ENCODE results near the gene HDAC9.

Gene HDAC9

GRCh38 chr7:18886832-18887231, 391.3 kb downstream of the HDAC9 start:
- H3K4me3 ChIP-seq (ENCODE audit: low read depth in 1 of 2, low read length in 1 of 2) = no peak overlapping the region
- TF ChIP-seq, protein P1, sequence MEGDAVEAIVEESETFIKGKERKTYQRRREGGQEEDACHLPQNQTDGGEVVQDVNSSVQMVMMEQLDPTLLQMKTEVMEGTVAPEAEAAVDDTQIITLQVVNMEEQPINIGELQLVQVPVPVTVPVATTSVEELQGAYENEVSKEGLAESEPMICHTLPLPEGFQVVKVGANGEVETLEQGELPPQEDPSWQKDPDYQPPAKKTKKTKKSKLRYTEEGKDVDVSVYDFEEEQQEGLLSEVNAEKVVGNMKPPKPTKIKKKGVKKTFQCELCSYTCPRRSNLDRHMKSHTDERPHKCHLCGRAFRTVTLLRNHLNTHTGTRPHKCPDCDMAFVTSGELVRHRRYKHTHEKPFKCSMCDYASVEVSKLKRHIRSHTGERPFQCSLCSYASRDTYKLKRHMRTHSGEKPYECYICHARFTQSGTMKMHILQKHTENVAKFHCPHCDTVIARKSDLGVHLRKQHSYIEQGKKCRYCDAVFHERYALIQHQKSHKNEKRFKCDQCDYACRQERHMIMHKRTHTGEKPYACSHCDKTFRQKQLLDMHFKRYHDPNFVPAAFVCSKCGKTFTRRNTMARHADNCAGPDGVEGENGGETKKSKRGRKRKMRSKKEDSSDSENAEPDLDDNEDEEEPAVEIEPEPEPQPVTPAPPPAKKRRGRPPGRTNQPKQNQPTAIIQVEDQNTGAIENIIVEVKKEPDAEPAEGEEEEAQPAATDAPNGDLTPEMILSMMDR (IDR thresholded peaks at IDR 0.05) = no peak
- H3K9me3 ChIP-seq = no peaks in the 10 kb centered on the region
- H3K36me3 ChIP-seq = no peaks in the 10 kb centered on the region
- H3K4me1 ChIP-seq (ENCODE audit: control insufficient read depth in 1 of 2, insufficient read depth in 1 of 2, low read depth in 1 of 2, low read length in 1 of 2) = no peaks in the 10 kb centered on the region
- H3K27me3 ChIP-seq = no peaks in the 10 kb centered on the region
- H3K27ac ChIP-seq = no peak overlapping the region

DNA sequence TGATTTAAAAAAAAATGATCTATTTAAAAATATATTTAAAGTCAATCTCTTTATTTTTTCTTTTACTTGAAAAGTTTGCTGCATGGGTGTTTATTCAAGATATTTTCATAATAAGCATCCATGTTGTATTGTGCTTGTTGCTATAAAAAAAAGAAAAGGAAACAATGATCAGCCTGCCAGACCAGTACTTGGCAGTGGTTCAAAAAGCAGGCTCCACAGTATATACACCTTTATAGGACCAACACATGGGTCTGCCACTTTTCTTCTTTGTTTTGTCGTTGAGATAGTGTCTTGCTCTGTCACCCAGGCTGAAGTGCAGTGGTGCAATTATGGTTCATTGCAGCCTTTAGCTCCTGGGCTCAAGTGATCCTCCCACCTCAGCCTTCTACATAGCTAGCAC, 393.9 kb downstream of the HDAC9 start:
- H3K4me1 ChIP-seq (ENCODE audit: control insufficient read depth in 1 of 2, insufficient read depth in 1 of 2, low read depth in 1 of 2, low read length in 1 of 2) = no peaks in the 10 kb centered on the region
- H3K9me3 ChIP-seq = no peaks in the 10 kb centered on the region
- no peak overlapping the region for H3K27ac ChIP-seq
- H3K4me3 ChIP-seq (ENCODE audit: low read depth in 1 of 2, low read length in 1 of 2) = no peak overlapping the region
- TF ChIP-seq, protein P1 (IDR thresholded peaks at IDR 0.05) = no peak
- no peaks in the 10 kb centered on the region for H3K36me3 ChIP-seq
- H3K27me3 ChIP-seq = no peaks in the 10 kb centered on the region

DNA sequence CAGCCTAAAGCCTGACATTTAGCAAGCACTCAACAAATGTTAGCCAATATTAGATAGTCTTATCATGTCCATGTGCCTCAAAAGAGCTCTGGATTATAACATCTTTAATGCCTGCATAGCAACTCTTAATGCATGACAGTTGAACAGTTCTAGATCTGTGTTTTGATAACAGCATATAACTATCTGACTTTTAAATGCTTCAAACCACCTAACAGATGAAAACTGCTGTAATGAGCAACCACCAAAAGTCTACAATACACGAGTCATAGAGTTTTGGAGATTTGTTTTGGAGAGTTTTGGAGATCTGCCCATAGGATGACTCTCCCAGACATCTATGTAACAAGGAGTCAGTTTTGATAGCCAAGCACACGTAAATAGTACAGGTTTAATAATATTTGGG, 394.6 kb downstream of the HDAC9 start:
- no peaks in the 10 kb centered on the region for H3K9me3 ChIP-seq
- TF ChIP-seq, protein P1 (IDR thresholded peaks at IDR 0.05) = no peak
- H3K4me1 ChIP-seq (ENCODE audit: control insufficient read depth in 1 of 2, insufficient read depth in 1 of 2, low read depth in 1 of 2, low read length in 1 of 2) = no peaks in the 10 kb centered on the region
- no peak overlapping the region for H3K27ac ChIP-seq
- H3K36me3 ChIP-seq = no peaks in the 10 kb centered on the region
- no peak overlapping the region for H3K4me3 ChIP-seq (ENCODE audit: low read depth in 1 of 2, low read length in 1 of 2)
- H3K27me3 ChIP-seq = no peaks in the 10 kb centered on the region

- Histone ChIP-seq H3K27me3 (no peaks in the 10 kb centered on the region), H3K4me1 (ENCODE audit: control insufficient read depth in 1 of 2, insufficient read depth in 1 of 2, low read depth in 1 of 2, low read length in 1 of 2) (no peaks in the 10 kb centered on the region), H3K27ac (no peak overlapping the region), H3K4me3 (ENCODE audit: low read depth in 1 of 2, low read length in 1 of 2) (no peak overlapping the region), H3K9me3 (no peaks in the 10 kb centered on the region), H3K36me3 (no peaks in the 10 kb centered on the region)
- TF ChIP-seq, protein P1 (IDR thresholded peaks at IDR 0.05) = no peak
These were observed 395.5 kb downstream of the HDAC9 start for GRCh38 chr7:18890885-18891621.

GRCh38 chr7:18893156-18893555, 397.6 kb downstream of the HDAC9 start:
- no peaks in the 10 kb centered on the region for H3K27me3 ChIP-seq
- H3K36me3 ChIP-seq = no peaks in the 10 kb centered on the region
- TF ChIP-seq, protein P1 (IDR thresholded peaks at IDR 0.05) = no peak
- no peaks in the 10 kb centered on the region for H3K4me1 ChIP-seq (ENCODE audit: control insufficient read depth in 1 of 2, insufficient read depth in 1 of 2, low read depth in 1 of 2, low read length in 1 of 2)
- H3K4me3 ChIP-seq (ENCODE audit: low read depth in 1 of 2, low read length in 1 of 2) = no peak overlapping the region
- no peaks in the 10 kb centered on the region for H3K9me3 ChIP-seq
- H3K27ac ChIP-seq = no peak overlapping the region
